Skeletal muscle tissue (tissue), 4 donors: ENCODE results near the gene RAB31. TPM values are rescaled to one million over a fixed set of nuclear protein-coding genes. Genes with fewer than 3 reads are reported as not detected.

Experiments used
- H3K27ac ChIP-seq: one replicate; pipeline ENCODE4 v1.7.0; 2013; ENCODE audit warnings: mild to moderate bottlenecking, low read depth, low read length, inconsistent platforms
- H3K27me3 ChIP-seq, 3 donors: one replicate each; pipeline ENCODE4 v1.7.0; 2013; ENCODE audit warnings: low read length in 3 of 3; ENCODE audit not compliant: control insufficient read depth in 3 of 3, insufficient read depth in 3 of 3
- H3K36me3 ChIP-seq, 3 donors: one replicate each; pipeline ENCODE4 v1.7.0; 2013; ENCODE audit warnings: low read length in 3 of 3; ENCODE audit not compliant: control insufficient read depth in 3 of 3, insufficient read depth in 3 of 3
- H3K4me1 ChIP-seq, 3 donors: one replicate each; pipeline ENCODE4 v1.7.0; 2013; ENCODE audit warnings: low read length in 3 of 3, mild to moderate bottlenecking in 3 of 3; ENCODE audit not compliant: control insufficient read depth in 3 of 3, insufficient read depth in 3 of 3
- H3K4me3 ChIP-seq, 3 donors: one replicate each; pipeline ENCODE4 v1.7.0; 2013; ENCODE audit warnings: low read length in 3 of 3
- H3K9ac ChIP-seq, 3 donors: one replicate each; pipeline ENCODE4 v1.7.0; 2013; ENCODE audit warnings: low read length in 3 of 3, mild to moderate bottlenecking in 3 of 3, moderate library complexity in 2 of 3, low read depth in 1 of 3
- H3K9me3 ChIP-seq, 3 donors: one replicate each; pipeline ENCODE4 v1.7.0; 2013; ENCODE audit warnings: low read length in 3 of 3; ENCODE audit not compliant: control insufficient read depth in 3 of 3
- total RNA-seq: library from RNA; depleted of rRNA; stranded (reverse); fragments of >200 nt; gene quantifications from one replicate; pipeline ENCODE4 v1.2.3, GENCODE V29; 2014
- donor health status: Osteomylitis.

RAB31 gene
- total RNA-seq, 1 donor from 2014 or later = 16.7 TPM

DNA sequence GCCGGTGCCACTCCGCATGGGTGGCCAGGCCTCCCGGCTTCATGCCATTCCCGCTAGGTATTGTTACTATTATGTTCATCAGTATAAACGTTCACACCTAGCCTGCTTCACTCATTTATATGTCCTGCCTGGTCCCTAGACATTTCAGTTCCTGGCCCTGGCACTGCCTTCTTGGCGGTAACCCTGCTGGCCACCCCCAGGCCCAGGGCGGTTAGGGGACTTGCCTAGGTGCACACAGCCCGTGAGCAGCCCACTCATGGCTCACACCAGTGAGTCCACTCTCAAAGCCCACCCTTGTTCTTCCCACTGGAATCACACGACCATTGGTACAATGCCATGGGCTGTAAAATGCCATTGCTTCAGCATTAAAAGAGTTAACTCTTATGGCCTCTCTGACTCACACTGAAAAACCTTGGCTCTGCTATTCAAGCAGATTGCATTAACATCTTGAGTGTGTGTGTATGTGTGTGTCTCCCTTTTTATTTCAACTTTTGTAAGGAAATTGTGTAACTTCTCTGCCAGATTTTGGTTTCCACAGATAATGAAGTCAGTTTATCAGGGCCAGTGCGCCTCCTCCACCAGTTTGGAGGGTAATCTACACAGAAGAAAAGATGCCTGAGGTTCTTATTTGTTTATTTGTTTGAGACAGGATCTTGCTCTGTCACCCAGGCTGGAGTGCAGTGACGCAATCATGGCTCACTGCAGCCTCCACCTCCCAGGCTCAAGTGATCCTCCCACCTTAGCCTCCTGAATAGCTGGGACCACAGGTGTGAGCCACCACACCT, 74.2 kb downstream of the RAB31 start:
- Histone ChIP-seq H3K4me1 (no peaks in the 10 kb centered on the region), H3K27me3 (no peaks in the 10 kb centered on the region), H3K9me3 (no peaks in the 10 kb centered on the region), H3K9ac (no peak overlapping the region), H3K36me3 (no peaks in the 10 kb centered on the region), H3K4me3 (no peak overlapping the region), H3K27ac (no peak overlapping the region)

DNA sequence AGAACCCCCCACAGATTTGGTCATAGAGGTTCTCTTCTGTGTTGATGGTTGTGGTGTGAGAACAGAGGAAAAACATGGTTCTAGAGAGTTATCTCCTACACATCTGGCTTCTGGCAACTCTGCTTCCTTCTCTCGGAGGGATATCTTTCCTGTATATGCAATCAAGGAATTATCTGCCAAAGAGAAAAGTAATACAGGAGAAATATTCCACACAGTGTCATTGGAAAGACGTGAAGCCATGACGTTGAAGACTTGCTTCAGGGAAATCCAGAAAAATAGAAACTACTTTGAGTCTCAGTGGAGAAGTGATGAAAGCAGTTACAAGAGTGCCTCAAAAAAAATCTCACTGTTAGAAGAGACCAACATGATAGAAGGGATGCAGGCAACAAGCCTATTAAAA, 78.5 kb downstream of the RAB31 start:
- Histone ChIP-seq H3K27ac (no peak overlapping the region), H3K4me1 (no peaks in the 10 kb centered on the region)

DNA sequence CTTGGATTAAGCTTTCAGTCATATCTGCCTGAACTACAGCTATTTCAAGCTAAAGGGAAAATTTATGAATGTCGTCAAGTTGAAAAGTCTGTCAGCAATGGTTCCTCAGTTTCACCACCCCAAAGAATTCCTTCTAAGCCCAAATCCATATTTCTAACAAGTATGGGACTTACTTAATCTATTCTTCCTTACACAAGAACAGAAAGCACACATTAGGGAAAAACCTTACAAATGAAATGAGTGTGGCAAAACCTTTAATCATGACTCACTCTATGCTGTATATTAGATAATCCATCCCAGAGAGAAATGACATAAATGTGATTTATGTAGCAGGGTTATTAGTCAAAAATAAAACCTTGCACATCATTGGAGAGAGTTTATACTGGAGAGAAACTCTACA, 78.9 kb downstream of the RAB31 start:
- Histone ChIP-seq H3K9me3 (no peaks in the 10 kb centered on the region), H3K4me3 (no peak overlapping the region), H3K27me3 (no peaks in the 10 kb centered on the region), H3K4me1 (no peaks in the 10 kb centered on the region), H3K27ac (no peak overlapping the region), H3K36me3 (no peaks in the 10 kb centered on the region), H3K9ac (no peak overlapping the region)

More for the DNA sequence above, 78.5 kb downstream of the RAB31 start:
- Histone ChIP-seq H3K9ac (no peak overlapping the region), H3K27me3 (no peaks in the 10 kb centered on the region), H3K4me3 (no peak overlapping the region), H3K36me3 (no peaks in the 10 kb centered on the region), H3K9me3 (no peaks in the 10 kb centered on the region)

DNA sequence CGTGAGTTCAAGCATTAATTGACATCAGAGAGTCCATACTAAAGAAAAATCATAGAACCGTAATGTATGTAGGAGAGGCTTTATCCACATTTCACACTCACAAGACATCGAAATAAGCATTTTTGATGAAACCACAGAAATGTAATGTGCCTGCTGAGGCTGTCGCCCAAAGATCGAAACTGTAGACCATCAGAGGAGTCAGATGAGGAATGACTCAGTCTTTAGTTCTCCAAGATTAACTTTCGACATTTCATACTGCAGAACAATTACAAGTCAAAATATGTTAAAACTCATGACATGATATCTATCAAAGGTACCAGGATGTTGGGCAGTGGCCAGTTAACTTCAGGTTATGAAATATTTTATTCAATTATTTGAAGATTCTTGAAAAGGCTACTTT, 79.6 kb downstream of the RAB31 start:
- Histone ChIP-seq H3K4me3 (no peak overlapping the region), H3K27me3 (no peaks in the 10 kb centered on the region), H3K27ac (no peak overlapping the region), H3K9ac (no peak overlapping the region), H3K9me3 (no peaks in the 10 kb centered on the region), H3K36me3 (no peaks in the 10 kb centered on the region), H3K4me1 (no peaks in the 10 kb centered on the region)

DNA sequence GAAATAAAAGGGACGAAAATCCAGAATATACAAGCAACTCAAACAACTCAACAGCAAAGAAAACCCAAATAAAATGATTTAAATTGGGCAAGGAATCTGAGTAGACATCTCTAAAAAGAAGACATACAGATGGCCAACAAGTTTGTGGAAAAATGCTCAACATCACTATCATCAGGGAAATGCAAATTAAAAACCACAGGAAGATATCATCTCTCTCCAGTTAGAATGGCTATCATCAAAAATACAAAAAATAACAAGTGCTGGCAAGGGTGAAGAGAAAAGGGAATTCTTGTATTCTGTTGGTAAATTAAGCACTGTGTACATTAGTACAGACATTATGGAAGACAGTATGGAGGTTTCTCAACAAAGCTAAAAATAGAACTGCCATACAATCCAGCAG, 80.0 kb downstream of the RAB31 start:
- Histone ChIP-seq H3K4me3 (no peak overlapping the region), H3K36me3 (no peaks in the 10 kb centered on the region), H3K27ac (no peak overlapping the region), H3K9ac (no peak overlapping the region), H3K4me1 (no peaks in the 10 kb centered on the region), H3K27me3 (no peaks in the 10 kb centered on the region), H3K9me3 (no peaks in the 10 kb centered on the region)

DNA sequence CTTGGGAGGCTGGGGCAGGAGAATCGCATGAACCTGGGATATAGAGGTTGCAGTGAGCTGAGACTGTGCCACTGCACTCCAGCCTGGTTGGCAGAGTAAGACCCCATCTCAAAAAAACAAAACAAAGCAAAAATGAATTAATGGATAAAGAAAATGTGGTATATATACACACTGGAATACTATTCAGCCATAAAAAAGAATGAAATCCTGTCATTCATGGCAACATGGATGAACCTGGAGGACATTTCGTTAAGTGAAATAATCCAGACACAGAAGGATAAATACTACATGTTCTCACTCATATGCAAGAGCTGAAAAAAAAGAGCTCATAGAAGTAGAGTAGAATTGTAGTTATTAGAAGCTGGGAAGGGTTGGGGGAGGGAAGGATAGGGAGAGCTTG, 80.8 kb downstream of the RAB31 start:
- Histone ChIP-seq H3K27ac (no peak overlapping the region), H3K4me1 (no peaks in the 10 kb centered on the region), H3K27me3 (no peaks in the 10 kb centered on the region)

DNA sequence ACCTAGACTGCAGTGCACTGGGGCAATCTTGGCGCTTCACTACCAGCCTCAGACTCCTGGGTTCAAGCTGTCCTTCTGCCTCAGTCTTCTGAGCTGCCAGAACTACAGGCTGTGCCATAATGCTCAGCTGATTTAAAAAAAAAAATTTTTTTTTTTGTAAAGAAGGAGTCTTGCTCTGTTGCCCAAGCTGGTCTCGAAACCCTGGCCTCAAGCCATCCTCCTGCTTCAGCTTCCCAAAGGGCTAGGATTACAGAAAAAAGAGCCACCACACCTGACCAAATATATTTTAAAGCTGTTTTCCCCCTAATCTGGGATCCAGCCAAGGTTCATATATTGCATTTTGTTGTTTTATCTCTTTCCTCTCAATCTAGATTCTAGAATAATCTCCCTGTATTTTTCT, 82.2 kb downstream of the RAB31 start:
- Histone ChIP-seq H3K4me1 (no peaks in the 10 kb centered on the region), H3K9me3 (no peaks in the 10 kb centered on the region), H3K27ac (no peak overlapping the region), H3K36me3 (no peaks in the 10 kb centered on the region), H3K9ac (no peak overlapping the region), H3K27me3 (no peaks in the 10 kb centered on the region), H3K4me3 (no peak overlapping the region)

More for the DNA sequence above, 80.8 kb downstream of the RAB31 start:
- no peak overlapping the region for H3K9ac ChIP-seq
- no peak overlapping the region for H3K4me3 ChIP-seq
- no peaks in the 10 kb centered on the region for H3K9me3 ChIP-seq
- no peaks in the 10 kb centered on the region for H3K36me3 ChIP-seq

DNA sequence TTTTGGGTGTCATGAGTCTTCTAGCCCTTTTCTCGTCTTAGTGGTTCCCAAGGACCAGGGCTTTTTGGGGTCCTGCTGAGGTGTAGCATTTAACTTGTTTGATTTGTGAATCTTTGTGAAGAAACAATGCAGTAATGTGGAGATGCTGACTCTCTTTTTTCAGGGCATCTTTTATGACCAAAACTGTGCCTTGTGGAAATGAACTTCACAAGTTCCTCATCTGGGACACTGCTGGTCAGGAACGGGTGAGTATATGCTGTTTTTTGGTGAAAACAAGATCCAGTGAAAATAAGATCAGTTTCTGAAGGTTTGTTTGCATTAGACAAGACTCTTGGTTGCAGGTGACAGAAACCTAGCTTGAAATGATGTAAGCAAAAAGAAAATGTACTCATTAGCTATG, 83.9 kb downstream of the RAB31 start:
- H3K9ac ChIP-seq = no peak overlapping the region
- H3K4me1 ChIP-seq = no peaks in the 10 kb centered on the region
- H3K4me3 ChIP-seq = no peak overlapping the region
- H3K36me3 ChIP-seq = no peaks in the 10 kb centered on the region
- H3K27ac ChIP-seq = no peak overlapping the region
- no peaks in the 10 kb centered on the region for H3K9me3 ChIP-seq
- H3K27me3 ChIP-seq = no peaks in the 10 kb centered on the region

DNA sequence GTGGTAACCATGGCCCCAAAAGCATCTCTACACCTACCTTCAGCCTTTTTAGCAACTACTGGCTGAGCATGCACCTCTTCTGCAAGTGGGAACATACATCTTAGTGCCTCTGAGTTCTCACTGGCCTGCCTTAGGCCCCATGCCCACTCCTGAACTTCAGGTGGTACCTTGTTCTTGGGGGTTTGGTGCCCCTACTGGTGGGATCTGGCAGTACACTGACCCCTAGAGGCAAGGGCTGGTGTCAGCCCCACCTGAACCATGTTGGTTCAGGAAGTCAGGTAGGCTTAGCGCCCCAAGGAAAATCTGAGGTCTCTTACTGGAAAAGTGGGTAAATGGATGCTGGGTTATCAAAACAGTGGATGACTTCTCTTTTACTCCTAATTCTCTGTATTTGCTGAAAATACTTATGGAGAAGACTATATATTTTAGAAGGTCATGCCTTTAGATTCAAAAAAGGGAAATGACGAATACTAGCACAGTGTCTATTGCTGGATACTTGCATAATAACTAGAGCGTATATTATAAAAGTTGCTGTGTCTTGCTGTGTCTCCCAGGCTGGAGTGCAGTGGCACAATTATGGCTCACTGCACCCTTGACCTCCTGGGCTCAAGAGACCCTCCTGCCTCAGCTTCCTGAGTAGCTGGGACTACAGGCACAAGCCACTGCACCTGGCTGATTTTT, 84.6 kb downstream of the RAB31 start:
- H3K4me1 ChIP-seq = peaks cover 0 to 3% (median 0%) of the 10 kb centered on the region in 3 donors
- H3K9ac ChIP-seq = no peak overlapping the region
- H3K27ac ChIP-seq = no peak overlapping the region
- no peaks in the 10 kb centered on the region for H3K27me3 ChIP-seq
- no peaks in the 10 kb centered on the region for H3K36me3 ChIP-seq
- H3K9me3 ChIP-seq = no peaks in the 10 kb centered on the region
- no peak overlapping the region for H3K4me3 ChIP-seq

DNA sequence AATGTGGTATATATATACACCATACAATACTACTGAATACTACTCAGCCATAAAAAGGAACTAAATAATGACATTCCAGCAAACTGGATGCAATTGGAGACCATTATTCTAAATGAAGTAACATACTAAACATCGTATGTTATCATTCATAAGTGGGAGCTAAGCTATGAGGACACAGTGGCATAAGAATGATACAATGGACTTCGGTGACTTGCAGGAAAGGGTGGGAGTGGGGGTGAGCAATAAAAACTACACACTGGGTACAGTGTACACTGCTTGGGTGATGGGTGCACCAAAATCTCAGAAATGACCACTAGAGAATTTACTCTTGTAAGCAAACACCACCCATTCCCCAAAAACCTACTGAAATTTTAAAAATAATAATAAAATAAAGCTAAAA, 87.9 kb downstream of the RAB31 start:
- H3K4me1 ChIP-seq = peaks cover 0 to 7% (median 4%) of the 10 kb centered on the region in 3 donors
- no peaks in the 10 kb centered on the region for H3K36me3 ChIP-seq
- H3K4me3 ChIP-seq = no peak overlapping the region
- no peak overlapping the region for H3K27ac ChIP-seq
- H3K9ac ChIP-seq = no peak overlapping the region
- no peaks in the 10 kb centered on the region for H3K9me3 ChIP-seq
- H3K27me3 ChIP-seq = no peaks in the 10 kb centered on the region
